Gastrocnemius medialis (tissue), 4 donors: ENCODE data around the gene ADAMTSL1.

Source experiments
- POLR2A ChIP-seq, 2 donors: fragments of 450-650 bp; IDR thresholded peaks; one replicate each; pipeline ENCODE4 v1.6.1; 2017; ENCODE audit warnings: antibody characterized with exemption in 2 of 2, mild to moderate bottlenecking in 2 of 2, moderate library complexity in 2 of 2
- TF ChIP-seq, protein P1 (sequence below), 5 experiments: fragments of 450-650 bp in 3 of 5; fragments of 200-600 bp in 2 of 5; sonication (generic) in 2 of 5; IDR thresholded peaks in 4 of 5; conservative IDR thresholded peaks in 1 of 5; 1 replicate in 4 of 5; 2 replicates in 1 of 5; pipeline ENCODE4 v1.5.1; 2016 to 2019; ENCODE audit warnings: antibody characterized with exemption in 5 of 5, mild to moderate bottlenecking in 3 of 5, moderate library complexity in 3 of 5

DNA sequence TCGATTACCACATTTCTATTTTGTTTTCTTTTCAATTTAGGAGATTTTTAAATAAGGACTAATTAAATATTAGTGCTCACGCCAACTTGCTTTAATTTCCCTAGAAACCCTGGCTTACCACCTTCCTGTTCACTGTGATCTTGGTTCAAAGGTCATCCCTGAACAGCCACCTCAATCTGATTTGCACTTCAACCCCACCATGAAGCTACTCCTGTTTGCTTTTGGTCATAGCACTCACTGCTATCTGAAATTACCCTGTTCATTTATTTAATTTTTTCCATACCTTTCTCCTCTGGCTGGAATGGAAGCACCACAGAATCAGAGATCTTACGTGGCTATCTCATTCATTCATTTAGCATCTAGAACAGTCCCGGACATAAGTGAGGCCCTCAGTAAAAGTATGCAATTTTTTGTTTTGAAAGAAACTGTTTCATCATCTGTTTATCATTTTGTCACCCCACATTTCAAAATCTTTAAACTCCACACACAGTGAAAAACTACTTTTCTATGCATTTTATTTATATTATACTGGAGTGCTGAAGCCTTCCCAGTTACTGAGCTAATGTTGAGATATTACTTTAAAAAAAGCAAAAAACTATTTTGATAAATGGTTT lies 17.2 kb upstream of the ADAMTSL1 start:
- TF ChIP-seq POLR2A (IDR thresholded peaks at IDR 0.05), result no peak
- TF ChIP-seq, protein P1, sequence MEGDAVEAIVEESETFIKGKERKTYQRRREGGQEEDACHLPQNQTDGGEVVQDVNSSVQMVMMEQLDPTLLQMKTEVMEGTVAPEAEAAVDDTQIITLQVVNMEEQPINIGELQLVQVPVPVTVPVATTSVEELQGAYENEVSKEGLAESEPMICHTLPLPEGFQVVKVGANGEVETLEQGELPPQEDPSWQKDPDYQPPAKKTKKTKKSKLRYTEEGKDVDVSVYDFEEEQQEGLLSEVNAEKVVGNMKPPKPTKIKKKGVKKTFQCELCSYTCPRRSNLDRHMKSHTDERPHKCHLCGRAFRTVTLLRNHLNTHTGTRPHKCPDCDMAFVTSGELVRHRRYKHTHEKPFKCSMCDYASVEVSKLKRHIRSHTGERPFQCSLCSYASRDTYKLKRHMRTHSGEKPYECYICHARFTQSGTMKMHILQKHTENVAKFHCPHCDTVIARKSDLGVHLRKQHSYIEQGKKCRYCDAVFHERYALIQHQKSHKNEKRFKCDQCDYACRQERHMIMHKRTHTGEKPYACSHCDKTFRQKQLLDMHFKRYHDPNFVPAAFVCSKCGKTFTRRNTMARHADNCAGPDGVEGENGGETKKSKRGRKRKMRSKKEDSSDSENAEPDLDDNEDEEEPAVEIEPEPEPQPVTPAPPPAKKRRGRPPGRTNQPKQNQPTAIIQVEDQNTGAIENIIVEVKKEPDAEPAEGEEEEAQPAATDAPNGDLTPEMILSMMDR (IDR thresholded peaks at IDR 0.05 in 4 of 5, conservative IDR thresholded peaks at IDR 0.05 in 1 of 5), result no peak
